Sigmoid colon (tissue), 4 donors: ENCODE data around the gene ZBTB40.

Source experiments
- EP300 ChIP-seq, 4 donors: sonication (generic); formaldehyde crosslinking; IDR thresholded peaks; one replicate each; pipeline ENCODE4 v1.6.1; 2017; ENCODE audit warnings: antibody characterized with exemption in 4 of 4
- POLR2A ChIP-seq, 2 donors: fragments of 450-650 bp; IDR thresholded peaks; one replicate each; pipeline ENCODE4 v1.6.1; 2016; ENCODE audit warnings: antibody characterized with exemption in 2 of 2, mild to moderate bottlenecking in 2 of 2, moderate library complexity in 2 of 2
- POLR2AphosphoS5 ChIP-seq, 4 donors: sonication (generic); formaldehyde crosslinking; IDR thresholded peaks; one replicate each; pipeline ENCODE4 v1.6.1; 2017; ENCODE audit warnings: antibody characterized with exemption in 4 of 4
- TF ChIP-seq, protein P1 (sequence below), 4 experiments: fragments of 450-650 bp in 3 of 4; fragments of 200-600 bp in 1 of 4; IDR thresholded peaks; one replicate each; pipeline ENCODE4 v1.5.1; 2016 to 2019; ENCODE audit warnings: antibody characterized with exemption in 4 of 4, mild to moderate bottlenecking in 3 of 4, moderate library complexity in 2 of 4

DNA sequence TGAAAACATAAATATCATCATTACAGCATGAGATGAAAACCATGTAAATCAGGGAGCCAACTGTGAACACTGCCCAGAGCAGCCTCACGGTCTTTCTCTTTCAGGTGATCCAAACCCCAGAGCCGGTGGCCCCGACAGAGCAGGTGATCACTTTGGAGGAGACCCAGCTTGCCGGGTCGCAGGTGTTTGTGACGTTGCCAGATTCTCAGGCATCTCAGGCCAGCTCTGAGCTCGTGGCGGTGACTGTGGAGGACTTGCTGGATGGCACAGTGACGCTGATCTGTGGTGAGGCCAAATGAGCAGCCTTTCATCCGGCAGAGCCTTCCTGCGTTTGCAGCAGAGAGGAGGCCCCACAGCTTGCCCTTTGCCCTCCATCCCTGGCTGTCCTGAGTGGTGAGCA lies 74.4 kb downstream of the ZBTB40 start:
- TF ChIP-seq, protein P1, sequence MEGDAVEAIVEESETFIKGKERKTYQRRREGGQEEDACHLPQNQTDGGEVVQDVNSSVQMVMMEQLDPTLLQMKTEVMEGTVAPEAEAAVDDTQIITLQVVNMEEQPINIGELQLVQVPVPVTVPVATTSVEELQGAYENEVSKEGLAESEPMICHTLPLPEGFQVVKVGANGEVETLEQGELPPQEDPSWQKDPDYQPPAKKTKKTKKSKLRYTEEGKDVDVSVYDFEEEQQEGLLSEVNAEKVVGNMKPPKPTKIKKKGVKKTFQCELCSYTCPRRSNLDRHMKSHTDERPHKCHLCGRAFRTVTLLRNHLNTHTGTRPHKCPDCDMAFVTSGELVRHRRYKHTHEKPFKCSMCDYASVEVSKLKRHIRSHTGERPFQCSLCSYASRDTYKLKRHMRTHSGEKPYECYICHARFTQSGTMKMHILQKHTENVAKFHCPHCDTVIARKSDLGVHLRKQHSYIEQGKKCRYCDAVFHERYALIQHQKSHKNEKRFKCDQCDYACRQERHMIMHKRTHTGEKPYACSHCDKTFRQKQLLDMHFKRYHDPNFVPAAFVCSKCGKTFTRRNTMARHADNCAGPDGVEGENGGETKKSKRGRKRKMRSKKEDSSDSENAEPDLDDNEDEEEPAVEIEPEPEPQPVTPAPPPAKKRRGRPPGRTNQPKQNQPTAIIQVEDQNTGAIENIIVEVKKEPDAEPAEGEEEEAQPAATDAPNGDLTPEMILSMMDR (IDR thresholded peaks at IDR 0.05) = no peak
- TF ChIP-seq POLR2A (IDR thresholded peaks at IDR 0.05) (no peak), POLR2AphosphoS5 (IDR thresholded peaks at IDR 0.05) (no peak), EP300 (IDR thresholded peaks at IDR 0.05) (no peak)
